Natural killer cell (primary cell): ENCODE measurements around the gene TNS3. TPM values are rescaled to one million over a fixed set of nuclear protein-coding genes. Genes with fewer than 3 reads are reported as not detected.

Experiments
- ATAC-seq, 3 donors: fragments of 150-1000 bp in 2 of 3; fragments of 200-7000 bp in 1 of 3; cut with Tn5 transposase; 1 replicate in 1 of 3; 2 replicates in 2 of 3; pipeline ENCODE4 v1.10.0; 2021; ENCODE audit warnings: mild to moderate bottlenecking in 2 of 3, moderate library complexity in 2 of 3
- DNase-seq, 2 donors: peaks; one replicate each; pipeline versions ENCODE4 v3.0.0 to v3.0.0-alpha.2; 2013 to 2021; ENCODE audit warnings: mixed read lengths in 1 of 2
- H3K27ac ChIP-seq: one replicate; pipeline ENCODE4 v1.5.1; 2013; ENCODE audit warnings: mild to moderate bottlenecking, low read length
- H3K27me3 ChIP-seq: one replicate; pipeline ENCODE4 v1.6.1; 2013; ENCODE audit warnings: low read length; ENCODE audit not compliant: control insufficient read depth, insufficient read depth
- H3K36me3 ChIP-seq: one replicate; pipeline ENCODE4 v1.6.1; 2013; ENCODE audit warnings: low read length; ENCODE audit not compliant: control insufficient read depth, insufficient read depth
- H3K4me1 ChIP-seq: one replicate; pipeline ENCODE4 v1.6.1; 2013; ENCODE audit warnings: low read length; ENCODE audit not compliant: control insufficient read depth, insufficient read depth
- H3K4me3 ChIP-seq: one replicate; pipeline ENCODE4 v1.5.1; 2013; ENCODE audit warnings: low read length
- H3K9me3 ChIP-seq: one replicate; pipeline ENCODE4 v1.6.1; 2013; ENCODE audit warnings: low read length; ENCODE audit not compliant: control insufficient read depth, insufficient read depth
- H3K27ac Mint-ChIP-seq, 2 donors: one replicate each; pipeline ENCODE4 v1.8.0; 2022; ENCODE audit warnings: mild to moderate bottlenecking in 2 of 2, mixed read lengths in 2 of 2, moderate library complexity in 1 of 2
- H3K27me3 Mint-ChIP-seq, 2 donors: one replicate each; pipeline ENCODE4 v1.8.0; 2022; ENCODE audit warnings: low read depth in 2 of 2, mixed read lengths in 2 of 2
- H3K36me3 Mint-ChIP-seq: one replicate; pipeline ENCODE4 v1.8.0; 2022; ENCODE audit warnings: mixed read lengths
- H3K4me1 Mint-ChIP-seq, 2 donors: one replicate each; pipeline ENCODE4 v1.8.0; 2022; ENCODE audit warnings: mixed read lengths in 2 of 2
- H3K4me3 Mint-ChIP-seq: one replicate; pipeline ENCODE4 v1.8.0; 2022; ENCODE audit warnings: mild to moderate bottlenecking, moderate library complexity, mixed read lengths
- H3K9me3 Mint-ChIP-seq, 2 donors: one replicate each; pipeline ENCODE4 v1.8.0; 2022; ENCODE audit warnings: mixed read lengths in 2 of 2
- CTCF ChIP-seq: fragments of 200-600 bp; IDR thresholded peaks from one replicate; pipeline ENCODE4 v1.8.0; 2022; ENCODE audit warnings: antibody characterized with exemption
- WGBS: methylation state at CpG from one replicate; pipeline ENCODE4 v1.1.7; 2013; ENCODE audit warnings: missing lambda C conversion rate; ENCODE audit not compliant: insufficient coverage; 5-methylcytosine and 5-hydroxymethylcytosine counted together
- intact Hi-C: fragments of 100-400 bp; cut with micrococcal nuclease; formaldehyde crosslinking; loops from one replicate; pipeline ENCODE4 v1.14.2; 2022
- total RNA-seq, 4 donors: library from RNA; stranded (reverse); fragments of 120-200 nt in 1 of 4; gene quantifications; one replicate each; pipeline versions ENCODE4 v1.2.3 to v1.2.4, GENCODE V29; 2013 to 2022

TNS3 gene
- total RNA-seq, 3 donors from 2014 or later (not counting 1 experiment from before 2014, with no cell fraction given), result 1.6 to 3.5 (median 2.9) TPM

- no peaks in the 10 kb centered on the region for H3K36me3 Mint-ChIP-seq
- H3K4me3 Mint-ChIP-seq, result no peak overlapping the region
- no peak overlapping the region for H3K27ac Mint-ChIP-seq
- Histone ChIP-seq H3K9me3 (no peaks in the 10 kb centered on the region), H3K27me3 (no peaks in the 10 kb centered on the region), H3K36me3 (no peaks in the 10 kb centered on the region), H3K27ac (no peak overlapping the region), H3K4me3 (no peak overlapping the region), H3K4me1 (no peaks in the 10 kb centered on the region)
- H3K27me3 Mint-ChIP-seq, result no peaks in the 10 kb centered on the region
- no peaks in the 10 kb centered on the region for H3K9me3 Mint-ChIP-seq
- DNase-seq (no peak), ATAC-seq (no peak)
- H3K4me1 Mint-ChIP-seq, result no peaks in the 10 kb centered on the region
- TF ChIP-seq CTCF, result no peak
- 87% methylated on average over 2 of the region's 2 CpGs for WGBS
- intact Hi-C loops, result no loop called here
Measured at GRCh38 chr7:47553309-47553708, 28.6 kb downstream of the TNS3 start.

- TF ChIP-seq CTCF, result no peak
- Mint-ChIP-seq H3K36me3 (no peaks in the 10 kb centered on the region), H3K9me3 (no peaks in the 10 kb centered on the region), H3K27me3 (no peaks in the 10 kb centered on the region), H3K27ac (no peak overlapping the region), H3K4me1 (no peaks in the 10 kb centered on the region), H3K4me3 (no peak overlapping the region)
- H3K27ac ChIP-seq, result no peak overlapping the region
- H3K9me3 ChIP-seq, result no peaks in the 10 kb centered on the region
- no peak overlapping the region for H3K4me3 ChIP-seq
- no peak for DNase-seq
- no peaks in the 10 kb centered on the region for H3K4me1 ChIP-seq
- no peaks in the 10 kb centered on the region for H3K36me3 ChIP-seq
- no peak for ATAC-seq
- intact Hi-C loops, result no loop called here
- no peaks in the 10 kb centered on the region for H3K27me3 ChIP-seq
- WGBS, result no CpG with 5 or more reads among the region's 3 CpGs
Measured at GRCh38 chr7:47552621-47553020, 29.3 kb downstream of the TNS3 start.

GRCh38 chr7:47551668-47552440 lies 30.1 kb downstream of the TNS3 start:
- Mint-ChIP-seq H3K27ac (no peak overlapping the region), H3K27me3 (no peaks in the 10 kb centered on the region), H3K4me1 (no peaks in the 10 kb centered on the region), H3K36me3 (no peaks in the 10 kb centered on the region), H3K9me3 (no peaks in the 10 kb centered on the region), H3K4me3 (no peak overlapping the region)
- Histone ChIP-seq H3K27me3 (no peaks in the 10 kb centered on the region), H3K36me3 (no peaks in the 10 kb centered on the region), H3K4me3 (no peak overlapping the region), H3K9me3 (no peaks in the 10 kb centered on the region), H3K27ac (no peak overlapping the region), H3K4me1 (no peaks in the 10 kb centered on the region)
- no peak for ATAC-seq
- no peak for TF ChIP-seq CTCF
- intact Hi-C loops, result no loop called here
- WGBS, result 85% methylated on average over 12 of the region's 12 CpGs
- no peak for DNase-seq
